ENCODE data around the gene NEURL1. TPM values are rescaled to one million over a fixed set of nuclear protein-coding genes. Genes with fewer than 3 reads are reported as not detected.

NEURL1 gene, protein sequence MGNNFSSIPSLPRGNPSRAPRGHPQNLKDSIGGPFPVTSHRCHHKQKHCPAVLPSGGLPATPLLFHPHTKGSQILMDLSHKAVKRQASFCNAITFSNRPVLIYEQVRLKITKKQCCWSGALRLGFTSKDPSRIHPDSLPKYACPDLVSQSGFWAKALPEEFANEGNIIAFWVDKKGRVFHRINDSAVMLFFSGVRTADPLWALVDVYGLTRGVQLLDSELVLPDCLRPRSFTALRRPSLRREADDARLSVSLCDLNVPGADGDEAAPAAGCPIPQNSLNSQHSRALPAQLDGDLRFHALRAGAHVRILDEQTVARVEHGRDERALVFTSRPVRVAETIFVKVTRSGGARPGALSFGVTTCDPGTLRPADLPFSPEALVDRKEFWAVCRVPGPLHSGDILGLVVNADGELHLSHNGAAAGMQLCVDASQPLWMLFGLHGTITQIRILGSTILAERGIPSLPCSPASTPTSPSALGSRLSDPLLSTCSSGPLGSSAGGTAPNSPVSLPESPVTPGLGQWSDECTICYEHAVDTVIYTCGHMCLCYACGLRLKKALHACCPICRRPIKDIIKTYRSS
- total RNA-seq = under 1 TPM; 0.39 to 0.63 (median 0.46) TPM

DNA sequence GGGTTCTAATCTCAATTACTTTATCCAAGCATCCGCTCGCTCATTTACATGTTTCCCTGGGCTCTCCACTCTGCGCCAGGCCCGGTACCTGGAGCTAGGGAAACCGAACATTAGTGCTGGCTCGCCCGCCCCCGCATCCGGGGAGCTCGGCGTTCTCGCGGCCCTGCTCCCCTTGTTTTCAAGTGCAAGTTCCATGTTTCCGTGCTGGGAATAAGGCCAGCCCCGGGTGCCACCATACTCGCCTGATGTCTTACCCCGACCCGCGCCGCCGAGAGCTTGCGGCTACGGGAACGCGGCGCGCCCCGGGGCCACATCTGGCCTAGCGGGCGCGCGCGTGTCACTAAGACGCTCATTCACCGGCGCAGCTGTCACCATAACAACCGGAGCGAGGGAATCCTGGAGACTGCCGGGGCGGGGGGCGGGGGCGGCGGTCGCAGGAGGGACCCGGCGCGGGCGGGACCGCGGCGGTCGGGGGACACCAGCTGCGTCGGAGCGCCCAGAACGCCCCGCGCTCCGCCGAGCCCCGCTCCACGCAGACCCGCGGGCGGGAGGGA, at the start of gene NEURL1:
TSS of gene NEURL1 (plus strand) at position 344 of the 554 bp plus-strand sequence. CDS start 683 bp downstream, outside the sequence.
- Histone ChIP-seq H3K9me3 (no peaks in the 10 kb centered on the region), H3K36me3 (no peaks in the 10 kb centered on the region), H3K27ac (replicated peaks in 1 of 4) (no peak within 1 kb of the TSS), H3K27me3 (peaks cover 0 to 46% (median 12%) of the 10 kb centered on the region in 4 donors), H3K4me1 (peaks cover 19 to 29% (median 21%) of the 10 kb centered on the region in 4 donors), H3K4me3 (peak within 1 kb of the TSS; percentile 62 to 70 (median 66))
- no peak for DNase-seq (ENCODE audit: extremely low spot score)
- TF ChIP-seq, protein P1, sequence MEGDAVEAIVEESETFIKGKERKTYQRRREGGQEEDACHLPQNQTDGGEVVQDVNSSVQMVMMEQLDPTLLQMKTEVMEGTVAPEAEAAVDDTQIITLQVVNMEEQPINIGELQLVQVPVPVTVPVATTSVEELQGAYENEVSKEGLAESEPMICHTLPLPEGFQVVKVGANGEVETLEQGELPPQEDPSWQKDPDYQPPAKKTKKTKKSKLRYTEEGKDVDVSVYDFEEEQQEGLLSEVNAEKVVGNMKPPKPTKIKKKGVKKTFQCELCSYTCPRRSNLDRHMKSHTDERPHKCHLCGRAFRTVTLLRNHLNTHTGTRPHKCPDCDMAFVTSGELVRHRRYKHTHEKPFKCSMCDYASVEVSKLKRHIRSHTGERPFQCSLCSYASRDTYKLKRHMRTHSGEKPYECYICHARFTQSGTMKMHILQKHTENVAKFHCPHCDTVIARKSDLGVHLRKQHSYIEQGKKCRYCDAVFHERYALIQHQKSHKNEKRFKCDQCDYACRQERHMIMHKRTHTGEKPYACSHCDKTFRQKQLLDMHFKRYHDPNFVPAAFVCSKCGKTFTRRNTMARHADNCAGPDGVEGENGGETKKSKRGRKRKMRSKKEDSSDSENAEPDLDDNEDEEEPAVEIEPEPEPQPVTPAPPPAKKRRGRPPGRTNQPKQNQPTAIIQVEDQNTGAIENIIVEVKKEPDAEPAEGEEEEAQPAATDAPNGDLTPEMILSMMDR (IDR thresholded peaks at IDR 0.05) = no peak
- TF ChIP-seq POLR2AphosphoS5 (IDR thresholded peaks at IDR 0.05) (no peak), POLR2A (IDR thresholded peaks at IDR 0.05; ENCODE audit: low read depth) (no peak), EP300 (IDR thresholded peaks at IDR 0.05) (no peak)
- whole genome bisulfite sequencing = 7% methylated on average over 30 of the region's 65 CpGs
- intact Hi-C loops (cut with DNase I) = no loop called here

DNA sequence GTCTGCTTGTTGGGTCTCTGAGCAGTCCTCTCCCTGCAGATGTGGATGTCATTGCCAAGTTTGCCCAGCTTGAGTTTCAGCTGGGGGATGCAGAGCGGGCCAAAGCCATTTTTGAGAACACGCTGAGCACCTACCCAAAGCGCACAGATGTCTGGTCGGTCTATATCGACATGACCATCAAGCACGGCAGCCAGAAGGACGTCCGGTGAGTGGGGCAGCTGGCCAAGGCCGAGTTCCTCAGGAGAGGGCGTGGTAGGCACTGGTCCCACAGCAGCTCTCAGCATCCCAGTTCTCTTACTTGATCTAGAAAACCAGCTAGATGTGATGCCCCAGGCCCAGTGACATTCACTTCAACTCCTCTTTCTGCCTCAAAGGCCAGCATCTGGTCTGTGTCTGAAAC, 49.0 kb upstream of the NEURL1 start:
- Histone ChIP-seq H3K9me3 (no peaks in the 10 kb centered on the region), H3K4me3 (no peak overlapping the region), H3K36me3 (peaks cover 12 to 99% (median 98%) of the 10 kb centered on the region in 4 donors), H3K27ac (replicated peaks in 1 of 4) (peak overlapping the region; percentile 86 to 91 (median 87)), H3K27me3 (no peaks in the 10 kb centered on the region), H3K4me1 (peaks cover 59 to 66% (median 64%) of the 10 kb centered on the region in 4 donors)
- WGBS = 93% methylated on average over 10 of the region's 10 CpGs
- DNase-seq (ENCODE audit: extremely low spot score) = no peak
- TF ChIP-seq EP300 (IDR thresholded peaks at IDR 0.05) (no peak), POLR2A (IDR thresholded peaks at IDR 0.05; ENCODE audit: low read depth) (no peak), POLR2AphosphoS5 (IDR thresholded peaks at IDR 0.05) (no peak)
- TF ChIP-seq, protein P1 (IDR thresholded peaks at IDR 0.05) = no peak
- intact Hi-C loops (cut with DNase I) = no loop called here

DNA sequence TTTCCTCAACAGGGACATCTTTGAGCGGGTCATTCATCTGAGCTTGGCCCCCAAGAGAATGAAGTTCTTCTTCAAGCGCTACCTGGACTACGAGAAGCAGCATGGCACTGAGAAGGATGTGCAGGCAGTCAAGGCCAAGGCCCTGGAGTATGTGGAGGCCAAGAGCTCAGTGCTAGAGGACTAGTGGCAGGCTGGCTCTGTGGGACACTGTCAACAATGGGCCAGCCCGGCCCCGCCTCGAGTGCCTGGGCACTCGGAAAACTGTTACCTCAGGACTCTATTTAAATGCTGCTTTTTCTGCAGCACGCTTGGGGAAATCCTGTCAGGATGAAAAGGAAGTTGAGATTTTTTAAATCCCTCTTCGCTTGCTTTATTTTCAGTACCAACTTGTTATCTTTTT, 48.1 kb upstream of the NEURL1 start:
- Histone ChIP-seq H3K4me3 (no peak overlapping the region), H3K36me3 (peaks cover 16 to 99% (median 97%) of the 10 kb centered on the region in 4 donors)
- WGBS = 87% methylated on average over 9 of the region's 9 CpGs

DNA sequence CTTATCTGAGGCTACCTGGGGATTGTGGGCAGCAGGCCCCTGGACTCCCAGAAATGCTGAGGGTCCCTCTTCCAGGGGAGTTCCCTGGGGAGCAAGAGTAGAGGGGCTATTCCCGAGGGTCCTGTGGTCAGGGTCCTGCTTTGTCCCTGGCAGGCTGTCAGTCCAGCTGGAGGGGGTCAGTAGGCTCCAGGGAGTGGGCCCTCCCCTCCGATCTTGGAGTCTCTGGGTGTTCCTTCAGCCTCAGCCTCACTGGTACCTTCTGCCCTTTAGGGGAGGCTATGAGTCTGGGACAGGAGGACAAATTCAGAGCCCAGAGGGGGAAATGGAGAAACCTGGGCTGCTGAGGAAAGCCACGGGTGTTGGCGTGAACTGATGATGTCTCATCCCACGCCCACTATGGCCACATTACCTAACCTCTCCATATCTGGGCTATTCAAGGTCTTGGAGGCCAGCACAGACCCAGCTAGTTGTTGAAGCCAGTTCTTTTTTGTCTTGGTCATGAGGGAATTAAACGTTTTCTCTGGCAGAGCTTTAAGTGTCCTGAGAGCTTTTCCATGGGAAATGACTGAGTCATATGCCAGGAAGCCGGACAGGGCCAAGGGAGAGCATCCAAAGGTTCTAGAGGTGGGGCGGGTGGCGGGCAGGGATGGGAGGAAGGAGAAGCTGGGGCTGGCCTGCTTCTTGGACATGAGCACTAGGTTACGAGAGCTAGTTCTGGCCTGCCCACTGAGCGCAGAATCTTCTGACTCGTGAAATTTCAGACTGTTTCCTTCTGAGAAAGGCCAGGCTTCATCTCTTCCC, 47.5 kb upstream of the NEURL1 start:
- Histone ChIP-seq H3K9me3 (no peaks in the 10 kb centered on the region), H3K36me3 (peaks cover 16 to 95% (median 92%) of the 10 kb centered on the region in 4 donors), H3K4me3 (no peak overlapping the region), H3K4me1 (peaks cover 74 to 81% (median 77%) of the 10 kb centered on the region in 4 donors), H3K27me3 (no peaks in the 10 kb centered on the region), H3K27ac (replicated peaks in 1 of 4) (peak overlapping the region; percentile 86 to 91 (median 87))
- peak; percentile 49 to 60 for TF ChIP-seq POLR2AphosphoS5 (IDR thresholded peaks at IDR 0.05)
- no peak for TF ChIP-seq POLR2A (IDR thresholded peaks at IDR 0.05; ENCODE audit: low read depth)
- intact Hi-C loops (cut with DNase I) = no loop called here
- 64% methylated on average over 12 of the region's 12 CpGs for WGBS
- DNase-seq (ENCODE audit: extremely low spot score) = peak; percentile 93

More for the DNA sequence above, 48.1 kb upstream of the NEURL1 start:
- Histone ChIP-seq H3K27ac (replicated peaks in 1 of 4) (peak overlapping the region; percentile 86 to 91 (median 87)), H3K4me1 (peaks cover 68 to 75% (median 72%) of the 10 kb centered on the region in 4 donors), H3K9me3 (no peaks in the 10 kb centered on the region), H3K27me3 (no peaks in the 10 kb centered on the region)
- no peak for DNase-seq (ENCODE audit: extremely low spot score)
- TF ChIP-seq EP300 (IDR thresholded peaks at IDR 0.05) (no peak), POLR2A (IDR thresholded peaks at IDR 0.05; ENCODE audit: low read depth) (no peak), POLR2AphosphoS5 (IDR thresholded peaks at IDR 0.05) (no peak)
- TF ChIP-seq, protein P1 (IDR thresholded peaks at IDR 0.05) = no peak
- intact Hi-C loops (cut with DNase I) = no loop called here

All from esophagus muscularis mucosa (tissue), 4 donors.